Activated T-cell treated with anti-CD3 and anti-CD28 coated beads, Interleukin-2, amount 50 U/mL, for 24 hours (primary cell): ENCODE measurements around the gene HDC.

ENCODE experiments used
- DNase-seq: peaks from one replicate; pipeline ENCODE4 v3.0.0-alpha.2; 2020
- H3K27ac Mint-ChIP-seq: 2 replicates; pipeline ENCODE4 v1.8.0; 2020; ENCODE audit warnings: mild to moderate bottlenecking, mixed read lengths
- H3K27me3 Mint-ChIP-seq: 2 replicates; pipeline ENCODE4 v1.8.0; 2020; ENCODE audit warnings: mixed read lengths
- H3K36me3 Mint-ChIP-seq: 2 replicates; pipeline ENCODE4 v1.8.0; 2020; ENCODE audit warnings: low read depth, mixed read lengths
- H3K4me1 Mint-ChIP-seq: 2 replicates; pipeline ENCODE4 v1.8.0; 2020; ENCODE audit warnings: low read depth, mixed read lengths
- H3K4me3 Mint-ChIP-seq: 2 replicates; pipeline ENCODE4 v1.8.0; 2020; ENCODE audit warnings: mild to moderate bottlenecking, moderate library complexity, mixed read lengths
- H3K9me3 Mint-ChIP-seq: 2 replicates; pipeline ENCODE4 v1.8.0; 2020; ENCODE audit warnings: mixed read lengths

Gene HDC

GRCh38 chr15:50225057-50225456 is 40.5 kb downstream of the HDC start:
- Mint-ChIP-seq H3K4me1 (no peaks in the 10 kb centered on the region), H3K27ac (no peak overlapping the region), H3K36me3 (peaks cover 4% of the 10 kb centered on the region), H3K27me3 (no peaks in the 10 kb centered on the region), H3K4me3 (no peak overlapping the region), H3K9me3 (no peaks in the 10 kb centered on the region)
- DNase-seq, result no peak

DNA sequence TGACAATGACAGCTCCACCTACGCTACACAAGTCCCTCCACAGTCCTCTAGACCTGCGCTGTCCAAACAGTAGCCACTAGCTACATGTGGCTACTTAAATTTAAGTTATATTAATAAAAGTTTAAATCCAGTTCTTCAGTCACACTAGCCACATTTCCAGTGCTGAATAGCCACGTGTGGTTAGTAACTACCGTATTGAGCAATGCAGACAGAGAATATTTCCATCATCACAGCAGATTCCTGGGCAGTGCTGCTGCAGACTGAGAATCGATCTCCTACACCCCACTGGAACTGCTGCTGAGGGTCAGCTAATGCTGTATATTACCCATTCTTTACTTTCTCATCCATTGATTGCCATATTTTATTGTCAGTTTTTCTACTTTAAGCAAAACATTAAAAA is 40.9 kb downstream of the HDC start:
- no peaks in the 10 kb centered on the region for H3K9me3 Mint-ChIP-seq
- H3K27me3 Mint-ChIP-seq, result no peaks in the 10 kb centered on the region
- H3K4me1 Mint-ChIP-seq, result peaks cover 4% of the 10 kb centered on the region
- no peak overlapping the region for H3K27ac Mint-ChIP-seq
- H3K36me3 Mint-ChIP-seq, result peaks cover 4% of the 10 kb centered on the region
- H3K4me3 Mint-ChIP-seq, result no peak overlapping the region
- no peak for DNase-seq

- no peak for DNase-seq
- Mint-ChIP-seq H3K4me3 (no peak overlapping the region), H3K36me3 (peaks cover 2% of the 10 kb centered on the region), H3K9me3 (no peaks in the 10 kb centered on the region), H3K4me1 (peaks cover 5% of the 10 kb centered on the region), H3K27me3 (no peaks in the 10 kb centered on the region), H3K27ac (no peak overlapping the region)
Measured at GRCh38 chr15:50222181-50222580, 43.3 kb downstream of the HDC start.

DNA sequence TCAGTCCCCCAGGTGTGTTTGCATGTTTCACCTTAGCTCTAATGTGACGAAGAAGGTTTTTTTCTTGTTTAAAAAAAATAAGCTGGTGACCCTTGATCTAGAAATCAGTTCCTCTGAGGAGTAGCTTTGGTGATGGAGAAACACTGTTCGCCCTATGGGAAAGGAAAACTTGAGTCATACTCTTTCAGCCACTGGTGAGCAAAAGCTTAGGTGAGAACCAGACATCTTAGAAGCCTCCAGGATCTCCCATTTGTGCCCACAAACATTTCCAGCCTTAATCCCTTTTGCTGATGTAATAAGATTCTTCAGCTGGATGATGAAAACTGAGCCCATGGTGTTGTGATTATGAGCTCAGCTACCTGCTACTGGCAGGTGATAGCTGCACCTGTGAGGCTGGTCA is 45.7 kb downstream of the HDC start:
- DNase-seq, result no peak
- H3K27me3 Mint-ChIP-seq, result peaks cover 7% of the 10 kb centered on the region
- H3K4me1 Mint-ChIP-seq, result peaks cover 5% of the 10 kb centered on the region
- no peak overlapping the region for H3K4me3 Mint-ChIP-seq
- no peak overlapping the region for H3K27ac Mint-ChIP-seq
- H3K9me3 Mint-ChIP-seq, result no peaks in the 10 kb centered on the region
- no peaks in the 10 kb centered on the region for H3K36me3 Mint-ChIP-seq

GRCh38 chr15:50218691-50219090 is 46.8 kb downstream of the HDC start:
- Mint-ChIP-seq H3K9me3 (no peaks in the 10 kb centered on the region), H3K36me3 (no peaks in the 10 kb centered on the region), H3K27ac (no peak overlapping the region), H3K27me3 (peaks cover 10% of the 10 kb centered on the region), H3K4me3 (no peak overlapping the region), H3K4me1 (peaks cover 5% of the 10 kb centered on the region)
- no peak for DNase-seq

GRCh38 chr15:50218291-50218690 is 47.2 kb downstream of the HDC start:
- Mint-ChIP-seq H3K4me3 (no peak overlapping the region), H3K36me3 (no peaks in the 10 kb centered on the region), H3K27ac (no peak overlapping the region), H3K9me3 (no peaks in the 10 kb centered on the region), H3K4me1 (peaks cover 5% of the 10 kb centered on the region), H3K27me3 (peaks cover 12% of the 10 kb centered on the region)
- no peak for DNase-seq

GRCh38 chr15:50210462-50211157 is 54.9 kb downstream of the HDC start:
- Mint-ChIP-seq H3K4me3 (no peak overlapping the region), H3K9me3 (peaks cover 19% of the 10 kb centered on the region), H3K36me3 (peaks cover 25% of the 10 kb centered on the region), H3K4me1 (no peaks in the 10 kb centered on the region), H3K27ac (no peak overlapping the region), H3K27me3 (peaks cover 31% of the 10 kb centered on the region)
- DNase-seq, result no peak

DNA sequence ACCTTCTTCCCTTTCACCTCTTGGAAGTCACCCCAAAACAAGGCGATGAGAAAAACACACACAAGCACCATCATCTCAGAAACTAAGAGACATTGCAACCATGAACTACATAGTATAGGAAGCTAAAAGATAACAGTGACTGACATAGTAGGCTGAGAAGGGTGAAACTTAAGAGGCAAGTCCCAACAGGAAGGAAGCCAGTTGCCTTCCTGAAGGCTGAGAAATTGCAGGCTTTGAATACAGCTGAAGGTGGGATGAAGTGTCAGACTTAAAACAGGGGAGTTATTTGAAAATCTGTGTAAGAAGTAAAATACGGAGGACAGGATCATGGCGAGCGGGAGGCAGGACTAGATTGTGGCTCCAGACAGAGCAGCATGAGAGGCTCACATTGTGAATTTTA is 55.7 kb downstream of the HDC start:
- no peak overlapping the region for H3K4me3 Mint-ChIP-seq
- H3K27ac Mint-ChIP-seq, result no peak overlapping the region
- peaks cover 30% of the 10 kb centered on the region for H3K27me3 Mint-ChIP-seq
- H3K4me1 Mint-ChIP-seq, result no peaks in the 10 kb centered on the region
- H3K36me3 Mint-ChIP-seq, result peaks cover 25% of the 10 kb centered on the region
- no peak for DNase-seq
- H3K9me3 Mint-ChIP-seq, result peaks cover 19% of the 10 kb centered on the region

DNA sequence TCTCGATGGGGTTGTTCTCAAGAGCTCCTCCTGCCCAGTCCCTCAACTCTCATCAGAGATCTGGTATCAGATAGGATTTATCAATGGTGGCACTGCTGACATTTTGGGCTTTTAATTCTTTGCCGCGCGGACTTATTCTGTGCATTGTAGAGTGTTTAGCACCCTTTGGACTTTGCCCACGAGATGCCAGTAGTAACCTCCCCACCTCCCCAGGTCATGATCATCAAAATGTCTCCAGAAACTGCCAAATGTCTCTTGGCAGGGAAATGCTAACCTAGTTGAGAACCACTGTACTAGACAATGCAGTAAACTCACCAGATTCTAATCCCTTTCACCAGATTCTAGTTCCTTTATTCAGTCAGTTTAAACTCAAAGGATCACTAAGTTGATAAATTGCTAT is 59.5 kb downstream of the HDC start:
- DNase-seq, result no peak
- Mint-ChIP-seq H3K36me3 (peaks cover 21% of the 10 kb centered on the region), H3K9me3 (peaks cover 2% of the 10 kb centered on the region), H3K27ac (no peak overlapping the region), H3K4me1 (no peaks in the 10 kb centered on the region), H3K4me3 (no peak overlapping the region), H3K27me3 (peaks cover 14% of the 10 kb centered on the region)

DNA sequence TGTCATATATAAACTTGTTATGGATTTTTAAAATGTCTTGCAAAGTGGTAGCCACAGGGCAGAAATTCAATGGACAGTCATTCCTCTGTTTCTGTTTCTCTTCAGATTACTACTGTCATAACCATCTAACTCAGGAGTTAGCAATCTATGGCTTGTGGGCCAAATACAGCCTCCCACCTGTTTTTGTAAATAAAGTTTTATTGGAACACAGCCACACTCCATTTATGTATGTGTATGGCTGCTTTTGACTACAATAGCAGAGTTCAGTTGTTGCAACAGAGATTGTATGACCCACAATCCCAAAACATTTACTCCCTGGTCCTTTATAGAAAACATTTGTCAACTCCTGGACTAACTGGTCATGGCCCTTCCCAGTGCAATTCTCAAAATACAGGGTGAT is 63.5 kb downstream of the HDC start:
- Mint-ChIP-seq H3K36me3 (peaks cover 12% of the 10 kb centered on the region), H3K4me1 (no peaks in the 10 kb centered on the region)

GRCh38 chr15:50192926-50193620 is 72.5 kb downstream of the HDC start:
- no peaks in the 10 kb centered on the region for H3K9me3 Mint-ChIP-seq
- no peak overlapping the region for H3K27ac Mint-ChIP-seq
- no peaks in the 10 kb centered on the region for H3K27me3 Mint-ChIP-seq
- DNase-seq, result no peak
- no peak overlapping the region for H3K4me3 Mint-ChIP-seq
- no peaks in the 10 kb centered on the region for H3K4me1 Mint-ChIP-seq
- peaks cover 4% of the 10 kb centered on the region for H3K36me3 Mint-ChIP-seq

More for the DNA sequence above, 63.5 kb downstream of the HDC start:
- H3K4me3 Mint-ChIP-seq, result no peak overlapping the region
- H3K27ac Mint-ChIP-seq, result no peak overlapping the region
- no peak for DNase-seq
- H3K9me3 Mint-ChIP-seq, result no peaks in the 10 kb centered on the region
- no peaks in the 10 kb centered on the region for H3K27me3 Mint-ChIP-seq

DNA sequence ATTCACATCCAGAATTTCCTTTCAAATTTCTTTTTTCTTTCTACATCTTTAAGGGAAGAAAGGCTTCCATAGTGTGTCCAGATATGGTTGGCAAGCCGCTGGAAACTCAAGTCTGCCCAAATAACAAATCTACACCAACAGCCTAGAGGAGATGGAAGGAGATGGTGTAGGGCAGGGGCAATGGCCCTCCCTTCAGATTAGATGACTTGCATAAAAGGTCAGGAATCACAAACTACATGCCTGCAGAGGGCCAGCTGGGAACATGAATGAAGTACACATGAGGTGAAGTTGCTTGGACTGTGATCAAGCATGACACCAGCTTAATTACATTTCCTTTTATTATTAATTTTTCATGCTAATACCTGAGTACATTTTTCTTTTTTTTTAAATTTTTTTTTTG is 73.4 kb downstream of the HDC start:
- no peak overlapping the region for H3K4me3 Mint-ChIP-seq
- H3K9me3 Mint-ChIP-seq, result no peaks in the 10 kb centered on the region
- H3K4me1 Mint-ChIP-seq, result no peaks in the 10 kb centered on the region
- no peaks in the 10 kb centered on the region for H3K27me3 Mint-ChIP-seq
- no peak overlapping the region for H3K27ac Mint-ChIP-seq
- DNase-seq, result no peak
- no peaks in the 10 kb centered on the region for H3K36me3 Mint-ChIP-seq
